ENCODE data around the gene SNAPC4.

GRCh38 chr9:136377341-136378169 lies 22.4 kb downstream of the SNAPC4 start:
- TF ChIP-seq TAF1 (IDR thresholded peaks at IDR 0.05; ENCODE audit: low read depth, low read length) = no peak
- no peak for TF ChIP-seq POLR2A (IDR thresholded peaks at IDR 0.05; ENCODE audit: low read depth, low read length)

Measured in GM12891 (cell line).